PC-3 (cell line): ENCODE results near the gene ENTREP3.

ENCODE experiments used
- EZH2phosphoT487 ChIP-seq: fragments of 300-600 bp; sonication (generic); IDR thresholded peaks from 2 replicates; pipeline ENCODE4 v1.6.1; 2018; ENCODE audit warnings: mild to moderate bottlenecking, antibody characterized with exemption, low read length, borderline replicate concordance
- TF ChIP-seq, protein P1 (sequence below): fragments of 300-600 bp; sonication (generic); conservative IDR thresholded peaks from 2 replicates; pipeline ENCODE4 v1.5.1; 2017; ENCODE audit warnings: antibody characterized with exemption, low read depth, mild to moderate bottlenecking, low read length

GRCh38 chr1:155272466-155273342 is 17.4 kb upstream of the ENTREP3 start:
- TF ChIP-seq, protein P1, sequence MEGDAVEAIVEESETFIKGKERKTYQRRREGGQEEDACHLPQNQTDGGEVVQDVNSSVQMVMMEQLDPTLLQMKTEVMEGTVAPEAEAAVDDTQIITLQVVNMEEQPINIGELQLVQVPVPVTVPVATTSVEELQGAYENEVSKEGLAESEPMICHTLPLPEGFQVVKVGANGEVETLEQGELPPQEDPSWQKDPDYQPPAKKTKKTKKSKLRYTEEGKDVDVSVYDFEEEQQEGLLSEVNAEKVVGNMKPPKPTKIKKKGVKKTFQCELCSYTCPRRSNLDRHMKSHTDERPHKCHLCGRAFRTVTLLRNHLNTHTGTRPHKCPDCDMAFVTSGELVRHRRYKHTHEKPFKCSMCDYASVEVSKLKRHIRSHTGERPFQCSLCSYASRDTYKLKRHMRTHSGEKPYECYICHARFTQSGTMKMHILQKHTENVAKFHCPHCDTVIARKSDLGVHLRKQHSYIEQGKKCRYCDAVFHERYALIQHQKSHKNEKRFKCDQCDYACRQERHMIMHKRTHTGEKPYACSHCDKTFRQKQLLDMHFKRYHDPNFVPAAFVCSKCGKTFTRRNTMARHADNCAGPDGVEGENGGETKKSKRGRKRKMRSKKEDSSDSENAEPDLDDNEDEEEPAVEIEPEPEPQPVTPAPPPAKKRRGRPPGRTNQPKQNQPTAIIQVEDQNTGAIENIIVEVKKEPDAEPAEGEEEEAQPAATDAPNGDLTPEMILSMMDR, result no peak
- no peak for TF ChIP-seq EZH2phosphoT487
